ENCODE data around the gene TMEM184C.

DNA sequence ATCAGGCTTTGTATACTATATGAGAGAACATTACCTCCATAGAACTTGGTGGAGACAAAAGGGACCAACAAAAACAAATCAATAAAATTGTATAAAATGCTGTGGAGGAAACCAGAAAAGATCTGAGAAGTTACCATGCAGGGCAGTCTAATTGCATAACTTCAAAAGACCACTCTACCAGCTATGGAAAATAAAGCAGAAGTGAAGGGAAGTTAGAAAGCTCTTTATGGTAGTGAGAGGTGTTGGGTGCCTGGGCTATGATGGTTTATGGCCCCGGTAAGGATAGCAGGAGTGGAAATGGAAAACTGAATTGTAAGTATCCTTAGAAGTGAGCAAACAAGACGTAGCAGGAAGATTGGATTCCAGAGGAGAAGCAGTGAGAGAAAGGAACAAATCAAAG, 3.1 kb downstream of the TMEM184C start:
- TF ChIP-seq, protein P1, sequence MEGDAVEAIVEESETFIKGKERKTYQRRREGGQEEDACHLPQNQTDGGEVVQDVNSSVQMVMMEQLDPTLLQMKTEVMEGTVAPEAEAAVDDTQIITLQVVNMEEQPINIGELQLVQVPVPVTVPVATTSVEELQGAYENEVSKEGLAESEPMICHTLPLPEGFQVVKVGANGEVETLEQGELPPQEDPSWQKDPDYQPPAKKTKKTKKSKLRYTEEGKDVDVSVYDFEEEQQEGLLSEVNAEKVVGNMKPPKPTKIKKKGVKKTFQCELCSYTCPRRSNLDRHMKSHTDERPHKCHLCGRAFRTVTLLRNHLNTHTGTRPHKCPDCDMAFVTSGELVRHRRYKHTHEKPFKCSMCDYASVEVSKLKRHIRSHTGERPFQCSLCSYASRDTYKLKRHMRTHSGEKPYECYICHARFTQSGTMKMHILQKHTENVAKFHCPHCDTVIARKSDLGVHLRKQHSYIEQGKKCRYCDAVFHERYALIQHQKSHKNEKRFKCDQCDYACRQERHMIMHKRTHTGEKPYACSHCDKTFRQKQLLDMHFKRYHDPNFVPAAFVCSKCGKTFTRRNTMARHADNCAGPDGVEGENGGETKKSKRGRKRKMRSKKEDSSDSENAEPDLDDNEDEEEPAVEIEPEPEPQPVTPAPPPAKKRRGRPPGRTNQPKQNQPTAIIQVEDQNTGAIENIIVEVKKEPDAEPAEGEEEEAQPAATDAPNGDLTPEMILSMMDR (IDR thresholded peaks at IDR 0.05 in 4 of 5, conservative IDR thresholded peaks at IDR 0.05 in 1 of 5), result no peak
- no peak for TF ChIP-seq POLR2A (IDR thresholded peaks at IDR 0.05)

Data from gastrocnemius medialis (tissue), 4 donors.